ENCODE results near the gene NDFIP2. TPM values are rescaled to one million over a fixed set of nuclear protein-coding genes. Genes with fewer than 3 reads are reported as not detected.

The NDFIP2 gene, protein sequence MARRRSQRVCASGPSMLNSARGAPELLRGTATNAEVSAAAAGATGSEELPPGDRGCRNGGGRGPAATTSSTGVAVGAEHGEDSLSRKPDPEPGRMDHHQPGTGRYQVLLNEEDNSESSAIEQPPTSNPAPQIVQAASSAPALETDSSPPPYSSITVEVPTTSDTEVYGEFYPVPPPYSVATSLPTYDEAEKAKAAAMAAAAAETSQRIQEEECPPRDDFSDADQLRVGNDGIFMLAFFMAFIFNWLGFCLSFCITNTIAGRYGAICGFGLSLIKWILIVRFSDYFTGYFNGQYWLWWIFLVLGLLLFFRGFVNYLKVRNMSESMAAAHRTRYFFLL
- total RNA-seq = 100 to 1,000 TPM; 160 to 205 TPM

GRCh38 chr13:79480954-79481684 lies at the start of gene NDFIP2:
NDFIP2 (plus strand) TSS chr13:79481155; CDS start chr13:79481204, 49 bp downstream.
- H3K4me3 Mint-ChIP-seq = peak within 1 kb of the TSS; percentile 83
- DNase-seq = peak; percentile 94
- H3K9me3 Mint-ChIP-seq (ENCODE audit: low read depth) = no peaks in the 10 kb centered on the region
- peak within 1 kb of the TSS; percentile 97 for H3K27ac Mint-ChIP-seq
- ATAC-seq = peak; percentile 69
- H3K4me1 Mint-ChIP-seq = peaks cover 53% of the 10 kb centered on the region
- ChIA-PET CTCF (interaction anchor here (0.9 to 5.4 kb wide), 13 partner anchors 9 to 89 kb away, joined by 3 to 37 read pairs (median 6); partner anchors contain the start of gene RBM26), POLR2A (interaction anchor here (0.6 to 3.5 kb wide), 18 partner anchors 10 to 96 kb away, joined by 3 to 58 read pairs (median 5); partner anchors contain the start of gene RBM26)
- H3K36me3 Mint-ChIP-seq (ENCODE audit: low read depth) = peaks cover 29% of the 10 kb centered on the region
- intact Hi-C loops (cut with DNase I, micrococcal nuclease) = loop anchor here (1.0 to 5.0 kb wide), 12 partner anchors 11 to 95 kb away; partner anchors contain the start of gene RBM26 (in 2 of the 2)
- no peaks in the 10 kb centered on the region for H3K27me3 Mint-ChIP-seq

- ATAC-seq = no peak
- POLR2A ChIA-PET = no interaction called here
- intact Hi-C loops (cut with DNase I, micrococcal nuclease) = no loop called here
Measured at GRCh38 chr13:79432086-79432485, 48.9 kb upstream of the NDFIP2 start.

GRCh38 chr13:79432992-79433391 lies 48.0 kb upstream of the NDFIP2 start:
- CTCF ChIA-PET = interaction anchor here (0.6 to 3.1 kb wide), 7 partner anchors 9 to 108 kb away, joined by 3 to 19 read pairs (median 4); partner anchors contain the start of gene NDFIP2
- no peak overlapping the region for H3K27ac Mint-ChIP-seq
- ATAC-seq = no peak
- peaks cover 25% of the 10 kb centered on the region for H3K4me1 Mint-ChIP-seq
- no peaks in the 10 kb centered on the region for H3K27me3 Mint-ChIP-seq
- POLR2A ChIA-PET = no interaction called here
- H3K9me3 Mint-ChIP-seq (ENCODE audit: low read depth) = peaks cover 2% of the 10 kb centered on the region
- H3K36me3 Mint-ChIP-seq (ENCODE audit: low read depth) = no peaks in the 10 kb centered on the region
- intact Hi-C loops (cut with DNase I, micrococcal nuclease) = no loop called here
- DNase-seq = no peak
- H3K4me3 Mint-ChIP-seq = no peak overlapping the region

More at GRCh38 chr13:79432086-79432485, 48.9 kb upstream of the NDFIP2 start:
- CTCF ChIA-PET = interaction anchor here (0.8 to 3.1 kb wide), 7 partner anchors 8 to 109 kb away, joined by 3 to 19 read pairs (median 4); no protein-coding TSS in a partner anchor
- peaks cover 26% of the 10 kb centered on the region for H3K4me1 Mint-ChIP-seq
- H3K27ac Mint-ChIP-seq = no peak overlapping the region
- no peaks in the 10 kb centered on the region for H3K36me3 Mint-ChIP-seq (ENCODE audit: low read depth)
- no peak overlapping the region for H3K4me3 Mint-ChIP-seq
- H3K27me3 Mint-ChIP-seq = no peaks in the 10 kb centered on the region
- H3K9me3 Mint-ChIP-seq (ENCODE audit: low read depth) = peaks cover 2% of the 10 kb centered on the region
- no peak for DNase-seq

- no peak overlapping the region for H3K4me3 Mint-ChIP-seq
- ATAC-seq (no peak), DNase-seq (no peak)
- peaks cover 2% of the 10 kb centered on the region for H3K9me3 Mint-ChIP-seq (ENCODE audit: low read depth)
- intact Hi-C loops (cut with DNase I, micrococcal nuclease) = no loop called here
- H3K4me1 Mint-ChIP-seq = peaks cover 13% of the 10 kb centered on the region
- H3K27ac Mint-ChIP-seq = no peak overlapping the region
- H3K27me3 Mint-ChIP-seq = no peaks in the 10 kb centered on the region
- ChIA-PET CTCF (interaction anchor here (0.6 to 3.1 kb wide), 2 partner anchors 10 to 40 kb away, joined by 4 to 19 read pairs; no protein-coding TSS in a partner anchor), POLR2A (no interaction called here)
- no peaks in the 10 kb centered on the region for H3K36me3 Mint-ChIP-seq (ENCODE audit: low read depth)
Measured at GRCh38 chr13:79434556-79434955, 46.4 kb upstream of the NDFIP2 start.

GRCh38 chr13:79435561-79435990 lies 45.4 kb upstream of the NDFIP2 start:
- no peak for DNase-seq
- Mint-ChIP-seq H3K4me1 (peaks cover 9% of the 10 kb centered on the region), H3K27me3 (no peaks in the 10 kb centered on the region), H3K9me3 (ENCODE audit: low read depth) (peaks cover 2% of the 10 kb centered on the region), H3K36me3 (ENCODE audit: low read depth) (no peaks in the 10 kb centered on the region), H3K27ac (no peak overlapping the region), H3K4me3 (no peak overlapping the region)
- no peak for ATAC-seq
- CTCF ChIA-PET = no interaction called here
- intact Hi-C loops (cut with DNase I, micrococcal nuclease) = no loop called here
- POLR2A ChIA-PET = no interaction called here

GRCh38 chr13:79439275-79439674 lies 41.7 kb upstream of the NDFIP2 start:
- Mint-ChIP-seq H3K36me3 (ENCODE audit: low read depth) (no peaks in the 10 kb centered on the region), H3K4me1 (peaks cover 14% of the 10 kb centered on the region), H3K27ac (no peak overlapping the region), H3K9me3 (ENCODE audit: low read depth) (no peaks in the 10 kb centered on the region), H3K27me3 (no peaks in the 10 kb centered on the region), H3K4me3 (no peak overlapping the region)
- ChIA-PET POLR2A (no interaction called here), CTCF (interaction anchor here (1.2 kb wide), 1 partner anchor 15 kb away, joined by 5 read pairs; no protein-coding TSS in a partner anchor)
- no peak for DNase-seq
- no peak for ATAC-seq
- intact Hi-C loops (cut with DNase I, micrococcal nuclease) = no loop called here

DNA sequence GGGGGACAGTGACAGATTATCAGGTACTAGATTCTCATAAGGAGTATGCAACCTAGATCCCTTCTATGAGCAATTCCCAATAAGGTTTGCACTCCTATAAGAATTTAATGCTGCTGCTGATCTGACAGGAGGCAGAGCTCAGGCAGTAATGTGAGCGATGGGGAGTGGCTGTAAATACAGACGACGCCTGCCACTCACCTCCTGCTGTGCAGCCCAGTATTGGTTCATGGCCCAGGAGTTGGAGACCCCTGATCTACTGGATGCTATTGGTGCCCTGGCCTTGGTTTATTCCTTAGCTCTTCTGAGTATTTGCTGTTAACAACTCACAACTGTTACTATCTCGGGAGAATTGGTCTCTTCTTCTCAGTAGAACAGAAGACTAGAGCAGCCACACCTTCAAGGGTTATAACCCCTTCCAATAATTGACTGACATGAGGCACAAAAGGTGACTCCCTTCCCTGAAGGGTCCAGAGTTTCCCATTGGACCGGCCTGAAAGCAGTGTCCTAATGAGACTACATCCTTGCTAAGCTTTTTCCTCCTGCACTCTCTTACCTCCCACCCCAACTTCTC lies 39.9 kb upstream of the NDFIP2 start:
- no peak overlapping the region for H3K27ac Mint-ChIP-seq
- H3K4me3 Mint-ChIP-seq = no peak overlapping the region
- ATAC-seq = no peak
- peaks cover 17% of the 10 kb centered on the region for H3K4me1 Mint-ChIP-seq
- intact Hi-C loops (cut with DNase I, micrococcal nuclease) = no loop called here
- POLR2A ChIA-PET = interaction anchor here (0.7 kb wide), 1 partner anchor 42 kb away, joined by 3 read pairs; no protein-coding TSS in a partner anchor
- DNase-seq = no peak
- H3K36me3 Mint-ChIP-seq (ENCODE audit: low read depth) = no peaks in the 10 kb centered on the region
- CTCF ChIA-PET = interaction anchor here (1.0 to 4.2 kb wide), 4 partner anchors 12 to 102 kb away, joined by 3 to 24 read pairs (median 10); no protein-coding TSS in a partner anchor
- no peaks in the 10 kb centered on the region for H3K27me3 Mint-ChIP-seq
- no peaks in the 10 kb centered on the region for H3K9me3 Mint-ChIP-seq (ENCODE audit: low read depth)

DNA sequence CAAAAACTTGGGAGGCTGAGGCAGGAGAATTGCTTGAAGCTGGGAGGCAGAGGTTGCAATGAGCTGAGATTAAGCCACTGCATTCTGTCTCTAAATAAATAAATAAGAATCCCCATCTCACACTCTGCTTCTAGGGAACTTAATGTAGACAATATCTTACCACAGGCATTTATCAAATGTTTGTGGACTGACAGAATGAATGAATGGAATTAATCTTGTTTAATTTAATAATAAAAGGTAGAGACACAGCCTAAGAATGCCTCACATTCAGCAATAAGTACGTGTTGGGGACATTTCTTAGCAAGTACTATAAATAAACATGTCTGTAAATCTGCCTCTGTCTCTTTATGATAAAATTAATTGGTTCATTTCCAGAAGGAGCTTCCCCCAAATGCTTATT lies 38.7 kb upstream of the NDFIP2 start:
- DNase-seq = no peak
- intact Hi-C loops (cut with DNase I, micrococcal nuclease) = no loop called here
- Mint-ChIP-seq H3K27me3 (no peaks in the 10 kb centered on the region), H3K4me1 (peaks cover 28% of the 10 kb centered on the region), H3K27ac (no peak overlapping the region), H3K9me3 (ENCODE audit: low read depth) (no peaks in the 10 kb centered on the region), H3K4me3 (no peak overlapping the region), H3K36me3 (ENCODE audit: low read depth) (no peaks in the 10 kb centered on the region)
- ChIA-PET CTCF (interaction anchor here (0.6 to 4.2 kb wide), 8 partner anchors 11 to 1321 kb away, joined by 3 to 24 read pairs (median 3); no protein-coding TSS in a partner anchor), POLR2A (no interaction called here)
- ATAC-seq = no peak

- ChIA-PET POLR2A (no interaction called here), CTCF (interaction anchor here (0.6 to 4.2 kb wide), 7 partner anchors 13 to 1321 kb away, joined by 3 to 24 read pairs (median 3); no protein-coding TSS in a partner anchor)
- no peak for ATAC-seq
- Mint-ChIP-seq H3K27me3 (no peaks in the 10 kb centered on the region), H3K9me3 (ENCODE audit: low read depth) (no peaks in the 10 kb centered on the region), H3K4me3 (no peak overlapping the region), H3K36me3 (ENCODE audit: low read depth) (no peaks in the 10 kb centered on the region), H3K4me1 (peaks cover 33% of the 10 kb centered on the region), H3K27ac (no peak overlapping the region)
- DNase-seq = no peak
- intact Hi-C loops (cut with DNase I, micrococcal nuclease) = no loop called here
Measured at GRCh38 chr13:79442706-79443105, 38.2 kb upstream of the NDFIP2 start.

DNA sequence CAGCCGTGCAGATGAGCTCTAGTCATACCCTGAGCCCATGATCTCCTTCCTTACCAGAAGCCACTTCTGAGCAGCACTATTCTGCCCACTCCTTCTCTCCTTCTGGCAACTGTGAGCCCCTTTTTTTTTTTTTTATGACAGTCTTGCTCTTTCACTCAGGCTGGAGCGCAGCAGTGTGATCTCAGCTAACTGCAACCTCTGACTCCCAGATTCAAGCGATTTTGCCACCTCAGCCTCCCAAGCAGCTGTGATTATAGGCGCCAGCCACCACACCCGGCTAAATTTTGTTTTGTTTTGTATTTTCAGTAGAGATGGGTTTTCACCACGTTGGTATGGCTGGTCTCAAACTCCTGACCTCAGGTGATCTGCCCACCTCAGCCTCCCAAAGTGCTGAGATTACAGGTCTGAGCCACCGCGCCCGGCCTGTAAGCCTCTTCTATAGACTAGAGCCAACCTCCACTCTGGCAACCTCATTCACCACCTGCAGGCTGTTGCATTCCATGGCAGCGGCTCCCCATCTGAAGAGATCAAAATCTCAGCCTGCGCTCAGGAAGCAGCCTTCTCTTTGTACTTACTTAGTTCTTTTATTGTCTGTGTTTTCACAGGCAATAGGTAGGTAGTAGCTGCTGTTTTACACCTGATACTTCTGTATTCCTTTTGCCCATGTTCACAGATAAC lies 34.8 kb upstream of the NDFIP2 start:
- peak; percentile 63 for DNase-seq
- Mint-ChIP-seq H3K4me1 (peaks cover 63% of the 10 kb centered on the region), H3K27me3 (no peaks in the 10 kb centered on the region), H3K4me3 (peak overlapping the region; percentile 33), H3K9me3 (ENCODE audit: low read depth) (no peaks in the 10 kb centered on the region), H3K36me3 (ENCODE audit: low read depth) (no peaks in the 10 kb centered on the region), H3K27ac (peak overlapping the region; percentile 56)
- intact Hi-C loops (cut with DNase I, micrococcal nuclease) = no loop called here
- ChIA-PET CTCF (interaction anchor here (0.6 to 1.9 kb wide), 9 partner anchors 18 to 603 kb away, joined by 3 to 15 read pairs (median 4); no protein-coding TSS in a partner anchor), POLR2A (interaction anchor here (0.6 to 2.0 kb wide), 6 partner anchors 11 to 53 kb away, joined by 3 to 9 read pairs (median 5); partner anchors contain the start of gene NDFIP2)
- peak; percentile 84 for ATAC-seq
